HCT116 (cell line): ENCODE results near the gene DCAF10. TPM values are rescaled to one million over a fixed set of nuclear protein-coding genes. Genes with fewer than 3 reads are reported as not detected.

Experiments used
- ATAC-seq: fragments of 200-7000 bp; cut with Tn5 transposase; 2 replicates; pipeline ENCODE4 v1.9.1; 2020; ENCODE audit warnings: mild to moderate bottlenecking, moderate library complexity
- BruUV-seq: library from RNA; stranded (reverse); fragments of 400-500 nt; replicated peaks from 2 replicates; lab custom pipeline; 2021; lab: Mats Ljungman, UMichigan
- CTCF ChIA-PET: fragments of 300-600 bp; sonication (Branson Sonifier 250); formaldehyde crosslinking; loops from one replicate; lab custom pipeline; 2021; ENCODE audit warnings: antibody characterized with exemption; lab: Charles Lee
- POLR2A ChIA-PET: fragments of 300-600, 350-600 bp; sonication (Branson Sonifier 250); formaldehyde crosslinking; loops from one replicate; lab custom pipeline; 2021; ENCODE audit warnings: antibody characterized with exemption; lab: Charles Lee
- RAD21 ChIA-PET, 2 experiments: fragments of 300-600 bp; sonication (Branson Sonifier 250); formaldehyde crosslinking; loops; one replicate each; lab custom pipeline; 2023; ENCODE audit warnings: low total read pairs in 2 of 2; ENCODE audit not compliant: uncharacterized antibody in 2 of 2, unreplicated experiment in 2 of 2, low non-redundant PET in 1 of 2; lab: Charles Lee
- DNase-seq: peaks from one replicate; pipeline ENCODE4 v3.0.0-alpha.2; 2010; ENCODE audit warnings: low read depth, low spot score
- H2AFZ ChIP-seq: fragments of 200-600 bp; shearing (Covaris generic), sonication (generic); 2 replicates; pipeline ENCODE4 v1.6.1; 2017; ENCODE audit warnings: low read depth, mixed run types, mixed read lengths, antibody characterized with exemption, low read length; ENCODE audit not compliant: poor library complexity, severe bottlenecking
- H3K27ac ChIP-seq: 2 replicates; pipeline ENCODE4 v1.5.1; 2012; ENCODE audit warnings: low read depth, low read length
- H3K27me3 ChIP-seq: fragments of 200-600 bp; sonication (generic); 2 replicates; pipeline ENCODE4 v1.6.1; 2016; ENCODE audit warnings: mixed run types, low read length, mixed read lengths; ENCODE audit not compliant: insufficient read depth
- H3K36me3 ChIP-seq, 2 experiments: fragments of 200-500 bp in 1 of 2; fragments of 200-600 bp in 1 of 2; sonication (Bioruptor generic) in 1 of 2; sonication (generic) in 1 of 2; 2 replicates each; pipeline versions ENCODE4 v1.5.1 to v1.6.1; 2014 to 2016; ENCODE audit warnings: low read length in 2 of 2, inconsistent platforms in 1 of 2, mixed read lengths in 1 of 2, mixed run types in 1 of 2; ENCODE audit not compliant: insufficient read depth in 2 of 2, control insufficient read depth in 1 of 2
- H3K4me1 ChIP-seq, 2 experiments: fragments of 200-600 bp in 1 of 2; sonication (generic) in 1 of 2; 2 replicates each; pipeline versions ENCODE4 v1.5.1 to v1.6.1; 2012 to 2017; ENCODE audit warnings: low read length in 2 of 2, inconsistent platforms in 1 of 2, mild to moderate bottlenecking in 1 of 2, mixed read lengths in 1 of 2, mixed run types in 1 of 2, moderate library complexity in 1 of 2; ENCODE audit not compliant: insufficient read depth in 2 of 2, control insufficient read depth in 1 of 2
- H3K4me2 ChIP-seq: fragments of 200-600 bp; sonication (generic); 2 replicates; pipeline ENCODE4 v1.6.1; 2017; ENCODE audit warnings: mixed run types, low read length, mixed read lengths
- H3K4me3 ChIP-seq, 2 experiments: fragments of 200-600 bp in 1 of 2; sonication (generic) in 1 of 2; replicated peaks in 1 of 2; 2 replicates each; pipeline ENCODE4 v1.5.1; 2011 to 2016; ENCODE audit warnings: low read length in 2 of 2, control low read depth in 1 of 2, low read depth in 1 of 2, mild to moderate bottlenecking in 1 of 2, mixed read lengths in 1 of 2, mixed run types in 1 of 2
- H3K79me2 ChIP-seq: fragments of 200-600 bp; sonication (generic); 2 replicates; pipeline ENCODE4 v1.6.1; 2017; ENCODE audit warnings: mild to moderate bottlenecking, mixed run types, low read length, moderate library complexity, mixed read lengths; ENCODE audit not compliant: insufficient read depth
- H3K9ac ChIP-seq: fragments of 200-600 bp; sonication (generic); 2 replicates; pipeline ENCODE4 v1.6.1; 2016; ENCODE audit warnings: low read length, mixed read lengths
- H3K9me2 ChIP-seq: fragments of 200-600 bp; sonication (generic), shearing (Covaris generic); 2 replicates; pipeline ENCODE4 v1.6.1; 2017; ENCODE audit warnings: mixed run types, mild to moderate bottlenecking, moderate library complexity; ENCODE audit not compliant: insufficient read depth
- H3K9me3 ChIP-seq, 2 experiments: fragments of 200-500 bp in 1 of 2; fragments of 200-600 bp in 1 of 2; sonication (Bioruptor generic) in 1 of 2; sonication (generic) in 1 of 2; 2 replicates each; pipeline ENCODE4 v1.6.1; 2014 to 2017; ENCODE audit warnings: low read length in 2 of 2, mixed read lengths in 2 of 2, inconsistent platforms in 1 of 2, low read depth in 1 of 2, mild to moderate bottlenecking in 1 of 2, mixed run types in 1 of 2, moderate library complexity in 1 of 2; ENCODE audit not compliant: control insufficient read depth in 1 of 2, insufficient read depth in 1 of 2
- H4K20me1 ChIP-seq: fragments of 200-600 bp; sonication (generic), shearing (Covaris generic); 2 replicates; pipeline ENCODE4 v1.6.1; 2017; ENCODE audit warnings: mixed run types, mild to moderate bottlenecking, moderate library complexity; ENCODE audit not compliant: insufficient read depth
- EGR1 ChIP-seq: IDR thresholded peaks from 2 replicates; pipeline ENCODE4 v1.6.1; 2012; ENCODE audit warnings: low read depth
- FOSL1 ChIP-seq: IDR thresholded peaks from 2 replicates; pipeline ENCODE4 v1.6.1; 2012; ENCODE audit warnings: low read depth
- RAD21 ChIP-seq: IDR thresholded peaks from 2 replicates; pipeline ENCODE4 v1.6.1; 2012; ENCODE audit warnings: low read depth, mild to moderate bottlenecking
- SIN3A ChIP-seq: IDR thresholded peaks from 2 replicates; pipeline ENCODE4 v1.6.1; 2012; ENCODE audit warnings: low read depth
- SRF ChIP-seq: IDR thresholded peaks from 2 replicates; pipeline ENCODE4 v1.6.1; 2012; ENCODE audit warnings: low read depth
- TCF7L2 ChIP-seq: IDR thresholded peaks from 2 replicates; pipeline ENCODE4 v1.7.0; 2011; ENCODE audit warnings: borderline replicate concordance, inconsistent platforms; ENCODE audit not compliant: insufficient read depth, insufficient read length; ENCODE audit errors: extremely low read depth
- ZFX ChIP-seq: fragments of 450-650 bp; IDR thresholded peaks from 2 replicates; pipeline ENCODE4 v1.6.1; 2017
- intact Hi-C: fragments of 100-400 bp; cut with micrococcal nuclease; formaldehyde crosslinking; loops from 2 replicates; pipeline ENCODE4 v1.10.0; 2022
- total RNA-seq: library from RNA; stranded (reverse); gene quantifications from one replicate; pipeline ENCODE4 v1.2.1, GENCODE V29; 2021; ENCODE audit not compliant: unreplicated experiment
- TF ChIP-seq, protein P1 (sequence below): IDR thresholded peaks from 2 replicates; pipeline ENCODE4 v1.6.1; 2012; ENCODE audit warnings: low read depth
- TF ChIP-seq, protein P2 (sequence below): IDR thresholded peaks from 2 replicates; pipeline ENCODE4 v1.6.1; 2012
- TF ChIP-seq, protein P3 (sequence below): IDR thresholded peaks from 2 replicates; pipeline ENCODE4 v1.6.1; 2011; ENCODE audit warnings: mild to moderate bottlenecking, low read length, moderate library complexity; ENCODE audit not compliant: insufficient replicate concordance; ENCODE audit errors: extremely low read depth

The DCAF10 gene
- total RNA-seq, 1 experiment from 2014 or later, result 20.6 TPM

DNA sequence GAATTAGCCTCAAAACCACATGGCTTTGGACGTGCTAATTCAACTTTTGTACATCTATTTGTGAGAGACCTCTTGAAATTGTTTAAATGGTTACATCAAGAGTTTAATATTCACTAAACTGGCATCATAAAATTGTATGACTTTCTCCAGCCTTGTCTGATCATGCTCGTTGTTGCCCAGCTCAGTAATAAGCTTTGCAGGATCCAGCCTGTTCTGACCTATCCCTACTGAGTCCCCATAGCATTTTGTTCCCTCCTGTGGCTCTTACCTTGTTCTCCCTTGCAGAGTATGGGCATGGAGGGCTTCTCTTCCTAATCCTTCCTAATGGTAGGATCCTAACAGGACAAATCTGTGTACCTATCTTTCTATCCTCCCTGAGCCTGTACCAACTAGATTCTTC is 22.1 kb upstream of the DCAF10 start:
- DNase-seq (no peak), ATAC-seq (no peak)
- Histone ChIP-seq H3K4me1 (peaks cover 0 to under 1% of the 10 kb centered on the region in 2 experiments; a peak in 3 of 4 replicates), H3K4me3 (no peak overlapping the region), H3K9me2 (no peaks in the 10 kb centered on the region), H3K4me2 (no peak overlapping the region), H3K36me3 (peaks cover 54 to 55% of the 10 kb centered on the region in 2 experiments), H4K20me1 (peaks cover 14% of the 10 kb centered on the region), H3K27ac (no peak overlapping the region), H3K9ac (no peak overlapping the region), H3K27me3 (no peaks in the 10 kb centered on the region)
- intact Hi-C loops, result no loop called here
- CTCF ChIA-PET, result no interaction called here
- no TSS peak for BruUV-seq
- RAD21 ChIA-PET, result no interaction called here
- POLR2A ChIA-PET, result no interaction called here
- TF ChIP-seq, protein P1, sequence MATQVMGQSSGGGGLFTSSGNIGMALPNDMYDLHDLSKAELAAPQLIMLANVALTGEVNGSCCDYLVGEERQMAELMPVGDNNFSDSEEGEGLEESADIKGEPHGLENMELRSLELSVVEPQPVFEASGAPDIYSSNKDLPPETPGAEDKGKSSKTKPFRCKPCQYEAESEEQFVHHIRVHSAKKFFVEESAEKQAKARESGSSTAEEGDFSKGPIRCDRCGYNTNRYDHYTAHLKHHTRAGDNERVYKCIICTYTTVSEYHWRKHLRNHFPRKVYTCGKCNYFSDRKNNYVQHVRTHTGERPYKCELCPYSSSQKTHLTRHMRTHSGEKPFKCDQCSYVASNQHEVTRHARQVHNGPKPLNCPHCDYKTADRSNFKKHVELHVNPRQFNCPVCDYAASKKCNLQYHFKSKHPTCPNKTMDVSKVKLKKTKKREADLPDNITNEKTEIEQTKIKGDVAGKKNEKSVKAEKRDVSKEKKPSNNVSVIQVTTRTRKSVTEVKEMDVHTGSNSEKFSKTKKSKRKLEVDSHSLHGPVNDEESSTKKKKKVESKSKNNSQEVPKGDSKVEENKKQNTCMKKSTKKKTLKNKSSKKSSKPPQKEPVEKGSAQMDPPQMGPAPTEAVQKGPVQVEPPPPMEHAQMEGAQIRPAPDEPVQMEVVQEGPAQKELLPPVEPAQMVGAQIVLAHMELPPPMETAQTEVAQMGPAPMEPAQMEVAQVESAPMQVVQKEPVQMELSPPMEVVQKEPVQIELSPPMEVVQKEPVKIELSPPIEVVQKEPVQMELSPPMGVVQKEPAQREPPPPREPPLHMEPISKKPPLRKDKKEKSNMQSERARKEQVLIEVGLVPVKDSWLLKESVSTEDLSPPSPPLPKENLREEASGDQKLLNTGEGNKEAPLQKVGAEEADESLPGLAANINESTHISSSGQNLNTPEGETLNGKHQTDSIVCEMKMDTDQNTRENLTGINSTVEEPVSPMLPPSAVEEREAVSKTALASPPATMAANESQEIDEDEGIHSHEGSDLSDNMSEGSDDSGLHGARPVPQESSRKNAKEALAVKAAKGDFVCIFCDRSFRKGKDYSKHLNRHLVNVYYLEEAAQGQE, result no peak
- TF ChIP-seq FOSL1, result no peak
- TF ChIP-seq, protein P2, sequence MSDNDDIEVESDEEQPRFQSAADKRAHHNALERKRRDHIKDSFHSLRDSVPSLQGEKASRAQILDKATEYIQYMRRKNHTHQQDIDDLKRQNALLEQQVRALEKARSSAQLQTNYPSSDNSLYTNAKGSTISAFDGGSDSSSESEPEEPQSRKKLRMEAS, result no peak
- TF ChIP-seq TCF7L2, result no peak
- TF ChIP-seq ZFX, result no peak
- TF ChIP-seq, protein P3, sequence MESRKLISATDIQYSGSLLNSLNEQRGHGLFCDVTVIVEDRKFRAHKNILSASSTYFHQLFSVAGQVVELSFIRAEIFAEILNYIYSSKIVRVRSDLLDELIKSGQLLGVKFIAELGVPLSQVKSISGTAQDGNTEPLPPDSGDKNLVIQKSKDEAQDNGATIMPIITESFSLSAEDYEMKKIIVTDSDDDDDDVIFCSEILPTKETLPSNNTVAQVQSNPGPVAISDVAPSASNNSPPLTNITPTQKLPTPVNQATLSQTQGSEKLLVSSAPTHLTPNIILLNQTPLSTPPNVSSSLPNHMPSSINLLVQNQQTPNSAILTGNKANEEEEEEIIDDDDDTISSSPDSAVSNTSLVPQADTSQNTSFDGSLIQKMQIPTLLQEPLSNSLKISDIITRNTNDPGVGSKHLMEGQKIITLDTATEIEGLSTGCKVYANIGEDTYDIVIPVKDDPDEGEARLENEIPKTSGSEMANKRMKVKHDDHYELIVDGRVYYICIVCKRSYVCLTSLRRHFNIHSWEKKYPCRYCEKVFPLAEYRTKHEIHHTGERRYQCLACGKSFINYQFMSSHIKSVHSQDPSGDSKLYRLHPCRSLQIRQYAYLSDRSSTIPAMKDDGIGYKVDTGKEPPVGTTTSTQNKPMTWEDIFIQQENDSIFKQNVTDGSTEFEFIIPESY, result no peak
- TF ChIP-seq SIN3A, result no peak
- TF ChIP-seq EGR1, result no peak
- no peak for TF ChIP-seq RAD21
- no peak for TF ChIP-seq SRF
- TF ChIP-seq, all 23 proteins: peak for 0
- no peaks in the 10 kb centered on the region for H3K9me3 ChIP-seq
- H3K79me2 ChIP-seq, result peaks cover 49% of the 10 kb centered on the region
- H2AFZ ChIP-seq, result no peak overlapping the region
